ENCODE measurements around the gene BTNL2.

- TF ChIP-seq RCOR1 (IDR thresholded peaks at IDR 0.05; ENCODE audit: borderline replicate concordance in 1 of 2, low read depth in 2 of 2, low read length in 2 of 2) (no peak), FIP1L1 (IDR thresholded peaks at IDR 0.05; ENCODE audit: low read depth, low read length, poor library complexity, severe bottlenecking) (no peak), CTCF (IDR thresholded peaks at IDR 0.05 in 2 of 3, conservative IDR thresholded peaks at IDR 0.05 in 1 of 3; ENCODE audit: insufficient read depth in 2 of 3, low read depth in 1 of 3, low read length in 3 of 3) (no peak), TCF7L2 (IDR thresholded peaks at IDR 0.05; ENCODE audit: low read depth, low read length) (no peak), TAF1 (IDR thresholded peaks at IDR 0.05; ENCODE audit: control insufficient read depth, extremely low read depth, insufficient read depth, low read length, severe bottlenecking) (no peak)
Measured at GRCh38 chr6:32442977-32443552, 36.1 kb upstream of the BTNL2 start.
